ENCODE results near the gene KIF3A.
A peak's percentile ranks its signal among the peaks of the same experiment; 100 is the strongest.

The KIF3A gene

GRCh38 chr5:132754111-132754510 lies 16.8 kb upstream of the KIF3A start:
- H3K4me3 ChIP-seq: no peak overlapping the region
- no peak overlapping the region for H3K27ac ChIP-seq
- no peak for DNase-seq (ENCODE audit: low spot score)
- TF ChIP-seq CTCF (IDR thresholded peaks at IDR 0.05): no peak

DNA sequence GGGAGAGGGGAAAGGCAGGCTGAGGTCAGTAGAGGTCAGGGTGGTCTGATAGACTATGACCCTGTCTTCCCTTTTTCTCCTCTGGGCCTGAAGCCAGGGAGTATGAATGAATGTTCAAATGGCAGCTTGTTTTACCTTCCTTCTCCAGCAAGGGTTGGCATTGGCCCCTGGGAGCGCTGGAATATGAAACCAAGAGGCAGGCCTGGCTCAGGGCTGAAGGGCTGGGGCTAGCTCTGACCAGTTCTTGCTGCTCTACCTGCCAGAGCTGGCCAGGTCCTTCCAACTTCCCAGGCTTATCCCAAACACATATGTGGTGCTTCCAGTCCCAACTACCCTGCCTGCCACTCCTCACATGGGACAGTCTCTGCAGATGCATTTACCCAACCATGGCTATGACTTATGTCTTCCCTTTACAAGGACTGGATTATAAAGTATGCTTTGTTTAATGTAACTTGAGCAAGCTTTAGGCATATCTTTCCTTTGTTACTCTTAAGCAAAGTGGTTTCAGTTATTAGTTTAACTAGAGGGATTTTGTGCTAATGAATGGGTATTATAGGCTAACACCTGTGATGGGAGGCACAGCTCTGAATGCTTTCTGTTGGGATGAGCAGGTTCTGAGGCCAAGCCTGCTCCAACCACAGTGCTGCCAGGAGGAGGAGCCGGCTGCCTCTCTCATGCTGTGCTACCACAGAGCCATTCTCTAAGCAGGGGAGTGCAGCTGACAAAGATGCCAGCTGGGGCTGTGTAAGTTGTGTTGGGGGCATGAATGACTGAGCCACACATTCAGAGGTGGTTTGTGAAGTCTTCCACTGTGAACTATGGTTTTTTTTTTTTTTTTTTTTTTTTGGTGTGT lies 16.0 kb upstream of the KIF3A start:
- no peak for TF ChIP-seq CTCF (IDR thresholded peaks at IDR 0.05)
- H3K27ac ChIP-seq: no peak overlapping the region
- H3K4me3 ChIP-seq: no peak overlapping the region
- DNase-seq (ENCODE audit: low spot score): no peak

DNA sequence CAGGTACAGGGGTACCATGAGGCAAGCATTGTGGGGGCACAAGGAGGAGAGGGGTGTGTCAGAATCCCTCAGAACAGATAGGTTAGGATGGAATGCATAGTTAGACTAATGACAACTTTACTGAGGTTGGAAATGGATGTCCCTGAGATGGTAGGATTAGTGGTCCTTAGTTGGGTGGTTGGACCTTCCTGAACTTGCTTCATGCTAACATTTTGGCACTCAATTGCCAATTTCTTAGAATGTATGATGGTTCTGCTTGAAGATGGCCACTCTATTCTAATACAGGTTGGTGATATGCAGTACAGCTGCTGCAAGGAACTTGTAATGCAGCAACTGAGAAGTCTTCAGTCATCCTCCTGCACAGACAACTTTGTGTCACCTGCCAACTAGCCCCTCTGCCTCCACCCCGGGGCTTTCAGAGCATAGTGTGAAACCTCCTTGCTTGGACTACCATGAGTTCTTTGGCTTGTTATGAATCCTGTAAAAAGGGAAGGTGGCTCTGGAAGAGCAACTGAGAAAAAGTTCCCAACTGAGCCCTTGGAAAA lies 15.3 kb upstream of the KIF3A start:
- Histone ChIP-seq H3K27ac (no peak overlapping the region), H3K4me3 (no peak overlapping the region)
- no peak for DNase-seq (ENCODE audit: low spot score)
- TF ChIP-seq CTCF (IDR thresholded peaks at IDR 0.05): no peak

DNA sequence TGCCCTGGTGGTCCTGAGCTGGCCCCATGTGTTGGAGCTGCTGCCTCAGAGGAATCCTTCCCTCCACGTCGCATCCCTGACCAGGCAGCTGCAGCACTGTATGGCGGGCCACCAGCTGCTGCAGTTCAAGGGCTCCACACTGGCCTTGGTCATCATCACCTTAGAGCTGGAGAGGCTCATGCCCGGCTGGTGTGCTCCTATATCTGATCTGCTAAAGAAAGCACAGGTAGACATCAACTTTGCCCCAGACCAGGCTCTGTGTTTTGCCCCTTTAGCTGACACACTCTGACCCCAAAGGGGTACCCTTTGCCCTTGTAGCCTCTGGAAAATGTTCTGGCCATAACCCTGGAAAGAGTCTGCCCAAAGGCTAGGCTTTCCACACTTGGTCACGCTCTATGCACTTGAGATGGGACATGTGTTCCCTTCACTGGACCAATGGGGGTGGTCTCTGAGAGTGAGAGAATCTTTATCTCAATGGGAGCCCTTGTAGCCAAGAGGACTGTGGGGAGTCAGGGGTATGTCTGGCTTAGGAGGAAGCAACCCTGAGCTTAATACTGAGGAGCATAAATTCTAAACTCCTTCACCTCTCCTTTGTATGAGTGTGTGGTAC lies 14.7 kb upstream of the KIF3A start:
- no peak overlapping the region for H3K4me3 ChIP-seq
- TF ChIP-seq CTCF (IDR thresholded peaks at IDR 0.05): no peak
- DNase-seq (ENCODE audit: low spot score): no peak
- H3K27ac ChIP-seq: no peak overlapping the region

GRCh38 chr5:132751444-132751843 lies 14.1 kb upstream of the KIF3A start:
- no peak overlapping the region for H3K4me3 ChIP-seq
- DNase-seq (ENCODE audit: low spot score): no peak
- H3K27ac ChIP-seq: no peak overlapping the region
- no peak for TF ChIP-seq CTCF (IDR thresholded peaks at IDR 0.05)

DNA sequence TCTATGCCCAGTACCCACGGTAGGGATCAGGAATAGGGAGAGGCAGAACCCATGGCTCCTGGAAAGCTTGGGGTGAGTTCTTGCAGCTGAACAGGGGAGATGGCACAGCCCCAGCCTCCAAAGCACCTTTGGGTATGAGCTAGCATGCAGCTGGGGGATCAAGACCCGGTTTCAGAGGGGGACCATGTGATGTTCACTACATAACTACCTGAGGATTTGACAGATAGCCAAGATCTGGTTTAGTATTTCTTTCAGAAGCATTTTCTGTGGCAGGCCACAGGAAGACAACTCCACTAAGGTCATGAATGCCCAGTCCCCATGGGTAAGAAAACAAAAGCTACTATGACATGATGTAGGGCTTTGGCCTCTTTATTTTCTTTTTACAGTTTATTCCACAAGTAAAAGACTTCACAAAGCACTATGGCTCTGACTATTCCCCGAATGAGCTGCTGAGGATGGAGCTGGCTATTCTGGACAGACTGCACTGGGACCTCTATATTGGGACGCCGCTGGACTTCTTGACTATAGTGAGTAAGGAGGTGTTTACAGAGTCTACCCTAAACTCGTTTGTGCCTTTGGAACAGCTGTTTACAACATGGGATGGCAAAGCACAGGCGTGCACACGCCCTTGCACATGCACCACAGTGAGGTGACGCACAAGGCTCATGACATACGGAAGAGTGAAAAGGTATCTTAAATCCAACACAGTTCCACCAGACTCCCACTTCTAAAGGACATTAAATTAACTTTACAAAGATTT lies 13.3 kb upstream of the KIF3A start:
- Histone ChIP-seq H3K27ac (peak overlapping the region in 1 of 2 donors; percentile 15), H3K4me3 (no peak overlapping the region)
- no peak for TF ChIP-seq CTCF (IDR thresholded peaks at IDR 0.05)
- DNase-seq (ENCODE audit: low spot score): no peak
